Activated CD8-positive, alpha-beta memory T cell treated with anti-CD3 and anti-CD28 coated beads, Interleukin-2, amount 50 U/mL, for 1 hour (primary cell): ENCODE data around the gene MIF4GD.
A peak's percentile ranks its signal among the peaks of the same experiment; 100 is the strongest.
"Not testable (repeated sequence)": the region's sequence is repeated elsewhere in the genome, so short reads cannot be mapped to it uniquely, and the experiment has no call there.

Experiments used
- DNase-seq: peaks from one replicate; pipeline ENCODE4 v3.0.0-alpha.2; 2020; ENCODE audit errors: extremely low read depth

MIF4GD gene

GRCh38 chr17:75288359-75288758, 17.3 kb upstream of the MIF4GD start:
- DNase-seq, result no peak

GRCh38 chr17:75287221-75287620, 16.2 kb upstream of the MIF4GD start:
- DNase-seq, result no peak

- no peak for DNase-seq
These were observed 14.1 kb upstream of the MIF4GD start for GRCh38 chr17:75285123-75285522.

GRCh38 chr17:75280189-75280588, 9.2 kb upstream of the MIF4GD start:
- not testable (repeated sequence) for DNase-seq

- no peak for DNase-seq
These were observed 6.6 kb upstream of the MIF4GD start for GRCh38 chr17:75277664-75278071.

GRCh38 chr17:75273977-75274708, 3.1 kb upstream of the MIF4GD start:
- no peak for DNase-seq

GRCh38 chr17:75272848-75273184, 1.8 kb upstream of the MIF4GD start:
- DNase-seq, result no peak

GRCh38 chr17:75271955-75272847, 1.2 kb upstream of the MIF4GD start:
- no peak for DNase-seq

GRCh38 chr17:75271233-75271954, 363 bp upstream of the MIF4GD start:
- no peak for DNase-seq

GRCh38 chr17:75270218-75270965, 639 bp downstream of the MIF4GD start:
- DNase-seq, result no peak

- no peak for DNase-seq
These were observed 1.2 kb downstream of the MIF4GD start for GRCh38 chr17:75269844-75270217.

GRCh38 chr17:75267411-75268232, 3.4 kb downstream of the MIF4GD start:
- DNase-seq, result no peak

- no peak for DNase-seq
These were observed 3.9 kb downstream of the MIF4GD start for GRCh38 chr17:75267153-75267410.

GRCh38 chr17:75266316-75267152, 4.5 kb downstream of the MIF4GD start:
- DNase-seq, result no peak

GRCh38 chr17:75265614-75266315, 5.3 kb downstream of the MIF4GD start:
- DNase-seq, result no peak

- DNase-seq, result no peak
These were observed 8.0 kb downstream of the MIF4GD start for GRCh38 chr17:75263055-75263454.

- no peak for DNase-seq
These were observed 8.9 kb downstream of the MIF4GD start for GRCh38 chr17:75262112-75262606.

- DNase-seq, result peak; percentile 91
These were observed 9.5 kb downstream of the MIF4GD start, which contains the start of the genes GGA3 and MRPS7 for GRCh38 chr17:75261336-75262111. TSS of gene GGA3 (minus strand) at chr17:75261606. CDS start at chr17:75261587, 19 bp downstream. TSS of gene MRPS7 (plus strand) at chr17:75261879. CDS start at chr17:75261901, 22 bp downstream.
